Measurements from ENCODE around the gene PTPRD. TPM values are rescaled to one million over a fixed set of nuclear protein-coding genes. Genes with fewer than 3 reads are reported as not detected.

Gene PTPRD
- total RNA-seq, 3 donors from 2014 or later = 0.26 to 0.49 (median 0.28) TPM

DNA sequence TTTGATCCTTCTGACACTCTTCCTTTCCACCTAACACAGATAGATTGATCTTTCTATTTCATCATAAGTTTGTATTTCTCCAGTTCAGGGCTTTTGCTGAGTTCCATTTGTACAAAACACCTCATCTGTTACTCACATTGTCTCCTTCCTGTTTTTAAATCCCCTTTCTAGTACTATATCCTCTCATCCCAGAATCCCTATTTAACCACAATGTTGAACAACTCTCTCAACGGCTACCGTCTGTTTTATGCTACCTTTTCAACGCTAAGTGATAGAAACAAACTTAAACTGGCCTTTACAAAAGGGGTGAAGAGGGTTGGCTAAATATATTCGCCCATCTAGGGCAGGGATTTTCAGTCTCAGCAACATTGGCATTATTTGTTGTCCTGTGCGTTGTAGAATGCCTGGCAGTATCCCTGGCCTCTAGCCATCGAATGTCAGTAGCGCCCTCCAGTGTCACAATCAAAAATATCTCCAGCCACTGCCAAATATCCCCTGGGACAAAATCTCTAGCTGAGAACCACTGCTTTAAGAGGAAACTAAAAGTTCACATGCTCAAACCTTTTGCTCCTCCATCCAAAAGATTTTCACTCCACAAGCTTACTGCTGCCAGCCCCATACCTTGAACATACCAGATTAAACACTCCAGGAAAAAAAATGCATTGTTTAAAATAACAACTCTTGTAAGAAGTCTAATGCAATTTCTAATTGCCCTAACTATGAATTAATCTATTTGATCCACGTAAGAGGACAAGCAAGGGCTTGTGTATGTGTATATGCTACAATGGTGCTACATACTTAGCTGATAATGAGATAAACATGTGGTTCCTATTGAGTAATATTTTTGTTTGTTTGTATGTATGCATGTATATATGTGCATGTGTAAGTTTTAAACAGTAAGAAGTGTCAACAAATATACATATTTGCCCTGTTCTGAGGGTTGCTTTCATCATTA is 344.0 kb downstream of the PTPRD start:
- no peaks in the 10 kb centered on the region for H3K27me3 Mint-ChIP-seq (ENCODE audit: low read depth)
- ATAC-seq = no peak
- peaks cover 3% of the 10 kb centered on the region for H3K9me3 Mint-ChIP-seq
- no peaks in the 10 kb centered on the region for H3K4me1 Mint-ChIP-seq (ENCODE audit: low read depth)
- no peak for DNase-seq
- no peaks in the 10 kb centered on the region for H3K36me3 Mint-ChIP-seq (ENCODE audit: insufficient read depth)
- no peak overlapping the region for H3K4me3 Mint-ChIP-seq

DNA sequence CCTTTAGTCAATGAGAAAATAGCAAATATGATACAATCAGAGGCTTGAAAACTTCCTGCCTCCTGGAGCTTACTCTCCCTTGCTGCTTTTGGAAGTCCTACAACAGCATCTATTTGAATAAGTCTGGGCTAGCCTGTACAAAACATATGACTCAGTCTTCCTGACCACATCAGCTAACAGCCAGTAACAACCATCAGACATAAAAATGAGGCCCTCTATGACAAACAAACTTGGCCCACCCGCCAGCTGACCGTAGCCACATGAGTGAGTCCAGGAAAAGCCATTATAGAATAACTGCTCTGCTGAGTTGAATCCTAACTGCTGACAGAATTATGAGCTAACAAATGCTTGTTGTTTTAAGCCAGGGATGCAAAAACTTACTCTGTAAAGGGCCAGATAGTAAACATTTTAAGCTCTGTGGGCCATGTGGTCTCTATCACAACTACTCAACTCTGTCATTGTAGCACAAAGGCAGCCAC is 347.6 kb downstream of the PTPRD start:
- Mint-ChIP-seq H3K4me1 (ENCODE audit: low read depth) (no peaks in the 10 kb centered on the region), H3K36me3 (ENCODE audit: insufficient read depth) (no peaks in the 10 kb centered on the region), H3K27me3 (ENCODE audit: low read depth) (no peaks in the 10 kb centered on the region), H3K4me3 (no peak overlapping the region), H3K9me3 (peaks cover 14% of the 10 kb centered on the region)
- no peak for ATAC-seq
- DNase-seq = no peak

DNA sequence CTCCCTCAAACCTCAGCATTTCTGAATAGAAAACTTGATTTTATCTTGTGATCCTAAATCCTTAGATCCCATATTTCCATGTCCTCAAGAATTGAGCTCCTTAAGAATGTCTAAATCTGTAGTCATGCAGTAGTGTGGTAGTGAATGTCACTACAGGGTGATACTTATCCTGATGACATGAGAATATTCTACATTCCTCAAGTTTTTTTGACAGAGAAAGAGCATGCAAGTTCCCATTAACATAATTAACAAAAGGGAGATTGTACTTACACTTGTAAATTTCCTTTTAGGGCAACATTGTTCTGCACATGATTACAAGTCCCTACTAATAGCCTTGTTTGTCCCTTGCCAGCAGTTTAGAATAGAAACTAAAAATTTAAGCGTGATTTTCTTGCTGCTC is 352.3 kb downstream of the PTPRD start:
- DNase-seq (no peak), ATAC-seq (no peak)
- H3K27me3 Mint-ChIP-seq (ENCODE audit: low read depth) = no peaks in the 10 kb centered on the region
- H3K4me3 Mint-ChIP-seq = no peak overlapping the region
- H3K9me3 Mint-ChIP-seq = peaks cover 12% of the 10 kb centered on the region
- no peaks in the 10 kb centered on the region for H3K36me3 Mint-ChIP-seq (ENCODE audit: insufficient read depth)
- no peaks in the 10 kb centered on the region for H3K4me1 Mint-ChIP-seq (ENCODE audit: low read depth)

DNA sequence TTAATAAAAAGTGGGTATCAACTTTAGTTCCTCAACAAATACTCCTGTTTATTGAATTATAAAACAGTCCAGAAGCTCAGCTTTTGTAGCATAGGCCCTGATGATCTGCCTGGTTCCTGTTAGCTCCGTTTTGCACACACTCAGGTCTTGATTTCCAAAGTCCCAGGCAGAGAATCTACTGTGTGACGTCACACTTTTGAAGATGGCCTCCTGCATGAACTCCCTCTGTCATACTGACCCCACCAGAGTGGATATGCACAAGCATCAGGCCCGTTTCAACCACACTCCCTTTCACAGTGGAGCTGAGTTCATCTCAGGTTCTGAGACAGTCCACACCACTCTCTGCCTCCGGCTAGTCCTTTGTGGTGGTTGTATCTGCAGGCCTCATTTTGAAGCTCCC is 353.1 kb downstream of the PTPRD start:
- H3K4me1 Mint-ChIP-seq (ENCODE audit: low read depth) = no peaks in the 10 kb centered on the region
- no peak for DNase-seq
- no peaks in the 10 kb centered on the region for H3K36me3 Mint-ChIP-seq (ENCODE audit: insufficient read depth)

DNA sequence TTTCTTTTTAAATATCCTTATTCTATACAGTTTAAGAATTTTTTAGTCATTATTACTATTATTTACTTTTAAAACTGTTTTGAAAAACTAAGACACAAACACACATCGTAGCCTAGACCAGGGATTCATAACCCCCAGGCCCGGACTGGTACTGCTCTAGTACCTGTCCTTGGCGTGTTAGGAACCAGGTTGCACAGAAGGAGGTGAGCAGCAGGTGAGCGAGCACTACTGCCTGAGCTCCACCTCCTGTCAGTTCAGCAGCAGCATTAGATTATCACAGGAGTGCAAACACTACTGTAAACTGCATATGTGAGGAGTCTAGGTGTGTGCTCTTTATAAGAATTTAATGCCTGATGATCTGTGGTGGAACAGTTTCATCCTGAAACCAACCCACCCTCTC is 357.0 kb downstream of the PTPRD start:
- Mint-ChIP-seq H3K27me3 (ENCODE audit: low read depth) (no peaks in the 10 kb centered on the region), H3K36me3 (ENCODE audit: insufficient read depth) (no peaks in the 10 kb centered on the region), H3K9me3 (no peaks in the 10 kb centered on the region), H3K4me3 (no peak overlapping the region), H3K4me1 (ENCODE audit: low read depth) (no peaks in the 10 kb centered on the region)
- no peak for ATAC-seq
- no peak for DNase-seq

More for the DNA sequence above, 353.1 kb downstream of the PTPRD start:
- ATAC-seq = no peak
- no peaks in the 10 kb centered on the region for H3K27me3 Mint-ChIP-seq (ENCODE audit: low read depth)
- no peak overlapping the region for H3K4me3 Mint-ChIP-seq
- peaks cover 12% of the 10 kb centered on the region for H3K9me3 Mint-ChIP-seq

DNA sequence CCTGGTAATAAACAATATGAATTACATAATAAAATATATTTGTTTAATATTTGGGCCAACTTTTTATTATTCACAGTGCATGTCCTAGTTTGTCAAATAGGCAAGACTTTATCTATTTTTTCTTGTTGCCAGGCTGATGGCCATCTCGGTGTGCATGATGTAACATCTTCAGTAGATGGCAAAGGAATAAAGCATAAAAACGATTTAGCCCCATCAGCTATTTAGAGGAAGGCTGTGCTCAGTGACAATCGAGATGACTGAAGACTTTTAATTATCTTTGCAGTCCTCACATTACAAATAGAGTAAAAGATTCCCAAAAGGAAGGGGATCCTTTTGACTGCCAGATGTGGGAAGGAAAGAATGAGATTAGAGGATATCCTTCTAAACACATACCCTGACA is 358.5 kb downstream of the PTPRD start:
- ATAC-seq = no peak
- Mint-ChIP-seq H3K9me3 (peaks cover 2% of the 10 kb centered on the region), H3K27me3 (ENCODE audit: low read depth) (no peaks in the 10 kb centered on the region), H3K4me1 (ENCODE audit: low read depth) (no peaks in the 10 kb centered on the region), H3K36me3 (ENCODE audit: insufficient read depth) (no peaks in the 10 kb centered on the region), H3K4me3 (no peak overlapping the region)
- DNase-seq = no peak

DNA sequence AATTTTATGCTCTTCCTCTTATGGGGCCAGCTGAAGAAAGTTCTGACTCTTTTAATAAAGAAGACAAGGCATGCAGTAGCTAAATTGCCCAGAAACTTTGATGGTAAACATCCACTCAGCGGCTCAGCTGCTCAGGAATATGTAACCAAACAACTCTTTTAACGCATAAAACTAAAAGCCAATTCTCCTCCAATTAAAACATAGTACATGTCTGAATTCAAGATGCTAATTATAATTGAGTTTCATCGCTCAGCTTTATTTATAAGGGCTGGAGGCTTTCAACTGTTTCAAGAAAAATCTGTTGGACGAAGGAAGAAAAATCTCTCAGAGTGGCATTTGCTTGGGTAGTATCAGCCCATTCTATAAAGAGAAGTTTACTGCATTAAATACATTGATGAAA is 359.5 kb downstream of the PTPRD start:
- DNase-seq (no peak), ATAC-seq (no peak)
- peaks cover 6% of the 10 kb centered on the region for H3K9me3 Mint-ChIP-seq
- no peak overlapping the region for H3K4me3 Mint-ChIP-seq
- H3K36me3 Mint-ChIP-seq (ENCODE audit: insufficient read depth) = no peaks in the 10 kb centered on the region
- no peaks in the 10 kb centered on the region for H3K27me3 Mint-ChIP-seq (ENCODE audit: low read depth)
- no peaks in the 10 kb centered on the region for H3K4me1 Mint-ChIP-seq (ENCODE audit: low read depth)

DNA sequence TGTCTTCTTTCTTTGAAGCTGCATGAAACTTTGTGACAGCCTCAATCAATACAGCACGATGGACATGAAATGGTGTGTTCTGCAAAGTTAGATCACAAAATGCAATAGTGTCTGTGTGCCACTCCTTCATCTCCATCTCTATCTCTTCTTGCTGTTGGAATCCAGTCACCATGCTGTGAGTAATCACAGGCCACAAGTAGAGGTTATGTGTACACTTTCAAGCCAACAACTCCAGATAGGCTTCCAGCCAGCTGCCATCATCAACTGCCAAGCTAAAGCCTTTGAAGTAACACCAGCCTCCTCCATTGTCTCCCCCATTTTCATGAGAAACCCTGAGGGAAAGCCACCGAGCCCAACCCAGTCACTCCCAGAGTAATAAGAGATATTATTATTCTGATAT is 360.6 kb downstream of the PTPRD start:
- Mint-ChIP-seq H3K27me3 (ENCODE audit: low read depth) (no peaks in the 10 kb centered on the region), H3K9me3 (peaks cover 6% of the 10 kb centered on the region), H3K36me3 (ENCODE audit: insufficient read depth) (no peaks in the 10 kb centered on the region), H3K4me3 (no peak overlapping the region), H3K4me1 (ENCODE audit: low read depth) (no peaks in the 10 kb centered on the region)
- DNase-seq (no peak), ATAC-seq (no peak)

DNA sequence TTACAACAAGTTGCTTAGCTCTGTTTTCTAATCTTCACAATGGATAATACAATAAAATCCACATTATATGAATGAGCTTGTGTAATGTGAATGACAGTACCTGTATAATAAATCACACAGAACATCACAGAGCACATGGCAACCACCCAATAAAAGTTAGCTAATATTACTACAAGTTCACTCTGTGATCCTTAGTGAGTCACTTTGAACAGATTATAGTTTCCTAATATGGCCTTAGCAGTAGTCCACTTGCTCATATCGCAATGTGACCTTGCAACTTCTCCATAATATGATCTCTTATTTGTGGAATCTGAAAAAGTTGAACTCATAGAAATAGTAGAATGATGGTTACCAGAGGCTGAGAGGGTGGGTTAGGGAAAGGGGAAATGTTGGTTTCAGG is 361.3 kb downstream of the PTPRD start:
- Mint-ChIP-seq H3K36me3 (ENCODE audit: insufficient read depth) (no peaks in the 10 kb centered on the region), H3K4me1 (ENCODE audit: low read depth) (no peaks in the 10 kb centered on the region), H3K9me3 (peaks cover 6% of the 10 kb centered on the region), H3K27me3 (ENCODE audit: low read depth) (no peaks in the 10 kb centered on the region), H3K4me3 (no peak overlapping the region)
- ATAC-seq (no peak), DNase-seq (no peak)

DNA sequence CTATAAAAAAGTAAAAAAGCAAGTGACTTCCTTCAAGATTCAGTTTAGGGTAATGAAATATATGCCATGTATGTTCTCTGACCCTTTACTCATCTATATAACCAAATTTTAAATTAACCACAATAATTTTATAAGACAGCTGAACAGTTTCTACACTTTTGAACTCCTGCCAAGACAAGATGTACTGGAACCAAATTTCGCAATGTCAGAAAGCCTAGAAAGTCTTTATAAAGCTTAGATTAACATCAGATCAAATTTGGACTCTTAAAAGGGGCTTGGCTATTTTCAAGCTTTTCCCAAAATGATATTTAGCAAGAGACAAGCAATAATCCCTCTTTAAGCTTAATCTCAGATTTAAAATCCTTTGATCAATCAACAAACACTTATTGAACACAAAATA is 362.6 kb downstream of the PTPRD start:
- Mint-ChIP-seq H3K9me3 (peaks cover 6% of the 10 kb centered on the region), H3K36me3 (ENCODE audit: insufficient read depth) (no peaks in the 10 kb centered on the region), H3K27me3 (ENCODE audit: low read depth) (no peaks in the 10 kb centered on the region), H3K4me3 (no peak overlapping the region), H3K4me1 (ENCODE audit: low read depth) (no peaks in the 10 kb centered on the region)
- ATAC-seq (no peak), DNase-seq (no peak)

DNA sequence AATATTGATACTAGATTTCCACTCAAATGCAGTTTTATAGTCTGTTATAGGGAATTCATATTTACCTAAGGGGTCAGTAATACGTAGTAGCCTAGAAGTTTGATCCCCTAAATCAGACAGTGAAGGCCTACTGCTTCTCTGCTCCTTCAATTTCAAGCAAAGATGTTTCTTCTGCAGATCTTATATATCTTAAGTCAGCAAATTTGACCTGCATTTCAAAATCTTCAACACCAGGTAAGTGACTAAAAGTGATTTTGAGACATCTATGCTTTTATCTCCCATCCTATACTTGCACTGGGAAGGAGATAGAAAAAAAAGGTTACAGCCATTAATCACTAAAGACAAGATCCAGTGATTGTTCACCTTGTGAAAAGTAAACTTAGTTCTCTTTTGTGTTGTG is 363.9 kb downstream of the PTPRD start:
- H3K27me3 Mint-ChIP-seq (ENCODE audit: low read depth) = no peaks in the 10 kb centered on the region
- no peak overlapping the region for H3K4me3 Mint-ChIP-seq
- H3K4me1 Mint-ChIP-seq (ENCODE audit: low read depth) = no peaks in the 10 kb centered on the region
- H3K36me3 Mint-ChIP-seq (ENCODE audit: insufficient read depth) = no peaks in the 10 kb centered on the region
- no peak for DNase-seq
- ATAC-seq = no peak
- peaks cover 10% of the 10 kb centered on the region for H3K9me3 Mint-ChIP-seq

DNA sequence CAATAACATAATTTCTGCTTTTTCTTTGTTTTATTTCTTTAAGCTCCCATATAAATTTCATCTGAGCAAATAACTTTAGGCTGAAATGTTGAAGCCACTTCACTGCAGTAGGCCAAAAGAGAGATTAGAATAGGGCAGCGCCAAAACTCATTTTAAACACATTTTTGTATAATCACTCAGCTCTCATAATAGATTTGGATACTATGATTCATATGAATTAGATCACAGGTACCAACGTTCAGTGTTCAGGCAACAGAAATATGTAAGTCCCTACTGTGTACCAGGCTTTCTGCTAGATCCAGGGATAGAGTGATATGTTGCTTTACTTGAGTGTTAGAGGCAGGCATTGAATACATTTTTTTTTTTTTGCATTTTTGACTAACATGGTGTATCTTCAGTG is 370.5 kb downstream of the PTPRD start:
- H3K4me3 Mint-ChIP-seq = no peak overlapping the region
- H3K36me3 Mint-ChIP-seq (ENCODE audit: insufficient read depth) = no peaks in the 10 kb centered on the region
- H3K9me3 Mint-ChIP-seq = peaks cover 5% of the 10 kb centered on the region
- ATAC-seq = no peak
- no peaks in the 10 kb centered on the region for H3K27me3 Mint-ChIP-seq (ENCODE audit: low read depth)
- H3K4me1 Mint-ChIP-seq (ENCODE audit: low read depth) = no peaks in the 10 kb centered on the region
- DNase-seq = no peak

DNA sequence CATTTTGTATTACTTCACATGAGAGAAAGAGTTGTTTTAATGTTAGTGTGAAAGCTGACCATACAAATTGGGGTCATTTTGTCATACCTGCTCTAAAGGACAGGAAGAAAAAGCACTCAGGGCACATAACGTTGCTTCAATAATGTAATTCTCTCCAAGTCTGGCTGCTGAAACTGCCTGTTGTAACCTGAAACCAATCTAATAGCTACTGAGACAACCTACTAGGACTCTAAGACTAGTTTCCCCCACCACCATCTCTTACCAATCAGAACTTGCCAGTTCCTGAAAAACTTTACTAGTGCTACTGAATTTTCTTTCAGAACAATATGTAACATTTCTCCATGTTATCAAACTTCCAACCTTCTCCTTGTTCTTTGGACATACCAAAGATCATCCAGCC is 374.7 kb downstream of the PTPRD start:
- no peak overlapping the region for H3K4me3 Mint-ChIP-seq
- H3K9me3 Mint-ChIP-seq = peaks cover 4% of the 10 kb centered on the region
- ATAC-seq = no peak
- no peaks in the 10 kb centered on the region for H3K36me3 Mint-ChIP-seq (ENCODE audit: insufficient read depth)
- no peaks in the 10 kb centered on the region for H3K27me3 Mint-ChIP-seq (ENCODE audit: low read depth)
- no peak for DNase-seq
- H3K4me1 Mint-ChIP-seq (ENCODE audit: low read depth) = no peaks in the 10 kb centered on the region

DNA sequence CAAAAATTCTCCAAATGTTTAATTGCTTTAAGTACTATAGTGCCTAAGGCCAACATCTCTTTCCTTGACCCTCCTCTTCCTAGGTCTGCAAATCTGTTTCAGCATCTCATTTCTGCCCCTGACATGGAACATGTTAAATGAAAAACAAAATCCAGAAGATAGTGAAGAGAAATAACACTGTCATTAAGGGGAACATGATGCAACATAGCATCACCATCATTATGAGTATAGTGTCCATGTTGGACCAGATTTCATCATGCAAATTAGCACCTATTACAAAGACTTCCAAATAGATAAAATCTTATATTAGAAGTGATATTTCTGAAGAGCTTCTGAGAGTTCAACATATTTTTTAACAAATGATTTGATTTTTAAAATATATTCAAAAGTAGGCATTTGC is 375.2 kb downstream of the PTPRD start:
- H3K4me1 Mint-ChIP-seq (ENCODE audit: low read depth) = no peaks in the 10 kb centered on the region

DNA sequence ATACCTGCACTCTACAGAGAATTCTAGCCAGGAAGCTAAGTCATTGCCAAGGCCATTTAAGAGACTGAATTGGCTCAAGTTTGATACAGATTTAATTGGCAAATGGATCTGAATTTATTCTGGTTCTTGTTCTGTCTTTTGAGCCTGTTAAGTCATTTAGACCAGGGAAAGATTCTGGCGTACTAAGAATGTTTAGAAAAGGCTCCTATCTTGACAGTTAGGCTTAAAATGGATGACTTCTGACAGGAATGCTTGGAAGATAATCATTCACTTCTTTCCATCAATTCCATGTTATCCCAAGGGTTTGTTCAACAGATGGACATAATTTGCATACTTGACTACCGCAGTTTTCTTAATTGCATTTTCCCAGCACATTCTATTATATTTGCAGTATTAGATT is 376.6 kb downstream of the PTPRD start:
- Mint-ChIP-seq H3K4me3 (no peak overlapping the region), H3K4me1 (ENCODE audit: low read depth) (no peaks in the 10 kb centered on the region), H3K9me3 (peaks cover 4% of the 10 kb centered on the region), H3K36me3 (ENCODE audit: insufficient read depth) (no peaks in the 10 kb centered on the region), H3K27me3 (ENCODE audit: low read depth) (no peaks in the 10 kb centered on the region)
- no peak for ATAC-seq
- no peak for DNase-seq

More for the DNA sequence above, 375.2 kb downstream of the PTPRD start:
- H3K27me3 Mint-ChIP-seq (ENCODE audit: low read depth) = no peaks in the 10 kb centered on the region
- DNase-seq (no peak), ATAC-seq (no peak)
- H3K9me3 Mint-ChIP-seq = peaks cover 4% of the 10 kb centered on the region
- H3K36me3 Mint-ChIP-seq (ENCODE audit: insufficient read depth) = no peaks in the 10 kb centered on the region
- no peak overlapping the region for H3K4me3 Mint-ChIP-seq

All from activated T-cell treated with anti-CD3 and anti-CD28 coated beads, Interleukin-2, amount 50 U/mL, for 4 hours (primary cell).